Mesodermal cell (in vitro differentiated cells): ENCODE data around the gene KAT2B.
A peak's percentile ranks its signal among the peaks of the same experiment; 100 is the strongest.
"Not testable (repeated sequence)": the region's sequence is repeated elsewhere in the genome, so short reads cannot be mapped to it uniquely, and the experiment has no call there.

Experiments
- H3K27ac ChIP-seq: 2 replicates; pipeline ENCODE4 v1.7.0; 2013; ENCODE audit warnings: mild to moderate bottlenecking, low read depth, low read length, moderate library complexity; ENCODE audit not compliant: severe bottlenecking
- H3K36me3 ChIP-seq: 2 replicates; pipeline ENCODE4 v1.7.1; 2013; ENCODE audit warnings: mild to moderate bottlenecking, low read length, moderate library complexity; ENCODE audit not compliant: control insufficient read depth, insufficient read depth
- H3K4me1 ChIP-seq: one replicate; pipeline ENCODE4 v1.7.1; 2013; ENCODE audit warnings: mild to moderate bottlenecking, low read length; ENCODE audit not compliant: insufficient read depth, control insufficient read depth, poor library complexity, severe bottlenecking
- H3K4me3 ChIP-seq: 2 replicates; pipeline ENCODE4 v1.7.0; 2013; ENCODE audit warnings: low read length, control low read depth, mild to moderate bottlenecking; ENCODE audit not compliant: insufficient read depth, poor library complexity, severe bottlenecking; ENCODE audit errors: extremely low read depth
- H3K9me3 ChIP-seq: 2 replicates; pipeline ENCODE4 v1.7.1; 2013; ENCODE audit warnings: mild to moderate bottlenecking, low read length, moderate library complexity; ENCODE audit not compliant: control insufficient read depth
- WGBS, 2 experiments: methylation state at CpG; one replicate each; pipeline ENCODE4 v1.1.5; 2013; ENCODE audit warnings: missing lambda C conversion rate in 2 of 2; ENCODE audit not compliant: insufficient coverage in 2 of 2; 5-methylcytosine and 5-hydroxymethylcytosine counted together

Gene KAT2B

GRCh38 chr3:20022954-20023622 lies 17.2 kb upstream of the KAT2B start:
- Histone ChIP-seq H3K27ac (peak overlapping the region; percentile 5), H3K4me3 (no peak overlapping the region), H3K36me3 (no peaks in the 10 kb centered on the region), H3K9me3 (no peaks in the 10 kb centered on the region), H3K4me1 (no peaks in the 10 kb centered on the region)
- 92 to 100% methylated on average over 1 to 2 of the region's 2 CpGs for whole genome bisulfite sequencing, 2 experiments

- H3K36me3 ChIP-seq: no peaks in the 10 kb centered on the region
- no peak overlapping the region for H3K4me3 ChIP-seq
- H3K9me3 ChIP-seq: no peaks in the 10 kb centered on the region
- no peaks in the 10 kb centered on the region for H3K4me1 ChIP-seq
- WGBS, 2 experiments: 94% methylated on average over 2 of the region's 2 CpGs; no CpG with 5 or more reads in 1 of the 2 experiments
- peak overlapping the region; percentile 5 for H3K27ac ChIP-seq
Measured at GRCh38 chr3:20023623-20024405, 16.4 kb upstream of the KAT2B start.

- Histone ChIP-seq H3K4me3 (no peak overlapping the region), H3K4me1 (no peaks in the 10 kb centered on the region), H3K27ac (no peak overlapping the region), H3K9me3 (no peaks in the 10 kb centered on the region), H3K36me3 (no peaks in the 10 kb centered on the region)
- 100% methylated on average over 4 of the region's 4 CpGs; no CpG with 5 or more reads in 1 of the 2 experiments for WGBS, 2 experiments
Measured at GRCh38 chr3:20027136-20027535, 13.1 kb upstream of the KAT2B start.

DNA sequence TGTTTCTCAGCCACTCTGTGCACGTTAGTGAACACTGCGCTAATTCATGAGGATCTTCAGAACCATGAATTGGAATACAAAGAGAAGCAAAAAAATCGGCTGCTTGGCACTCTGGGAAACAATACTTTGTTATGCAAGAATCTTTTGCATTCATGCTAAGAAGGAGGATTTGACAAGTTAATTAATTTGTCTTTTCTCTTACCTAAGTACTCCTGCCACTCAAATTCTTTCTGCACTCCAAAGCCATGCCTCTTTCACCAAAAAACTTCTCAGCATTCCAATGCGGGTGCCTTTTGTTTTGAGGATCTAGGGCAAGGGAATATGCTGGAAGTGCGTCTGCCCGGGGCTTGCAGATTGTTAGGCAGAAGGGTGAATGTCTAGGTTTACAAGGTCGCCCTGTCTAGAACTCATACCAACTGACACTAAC lies 11.3 kb upstream of the KAT2B start:
- H3K36me3 ChIP-seq: no peaks in the 10 kb centered on the region
- no peak overlapping the region for H3K4me3 ChIP-seq
- WGBS, 2 experiments: 72 to 79% methylated on average over 3 of the region's 7 CpGs
- no peaks in the 10 kb centered on the region for H3K4me1 ChIP-seq
- H3K9me3 ChIP-seq: no peaks in the 10 kb centered on the region
- H3K27ac ChIP-seq: no peak overlapping the region

GRCh38 chr3:20031939-20032338 lies 8.3 kb upstream of the KAT2B start:
- 83 to 88% methylated on average over 5 to 6 of the region's 7 CpGs for WGBS, 2 experiments
- H3K9me3 ChIP-seq, H3K27ac ChIP-seq, H3K36me3 ChIP-seq, H3K4me3 ChIP-seq, H3K4me1 ChIP-seq: not testable (repeated sequence)

GRCh38 chr3:20035019-20035418 lies 5.2 kb upstream of the KAT2B start:
- Histone ChIP-seq H3K9me3 (no peaks in the 10 kb centered on the region), H3K4me3 (no peak overlapping the region), H3K27ac (no peak overlapping the region), H3K36me3 (no peaks in the 10 kb centered on the region), H3K4me1 (peaks cover 9% of the 10 kb centered on the region)
- WGBS, 2 experiments: 96% methylated on average over 3 of the region's 4 CpGs; no CpG with 5 or more reads in 1 of the 2 experiments

GRCh38 chr3:20037255-20037996 lies 2.8 kb upstream of the KAT2B start:
- Histone ChIP-seq H3K9me3 (no peaks in the 10 kb centered on the region), H3K4me1 (peaks cover 16% of the 10 kb centered on the region), H3K4me3 (no peak overlapping the region), H3K36me3 (no peaks in the 10 kb centered on the region), H3K27ac (no peak overlapping the region)
- WGBS, 2 experiments: no CpG with 5 or more reads among the region's 1 CpG

DNA sequence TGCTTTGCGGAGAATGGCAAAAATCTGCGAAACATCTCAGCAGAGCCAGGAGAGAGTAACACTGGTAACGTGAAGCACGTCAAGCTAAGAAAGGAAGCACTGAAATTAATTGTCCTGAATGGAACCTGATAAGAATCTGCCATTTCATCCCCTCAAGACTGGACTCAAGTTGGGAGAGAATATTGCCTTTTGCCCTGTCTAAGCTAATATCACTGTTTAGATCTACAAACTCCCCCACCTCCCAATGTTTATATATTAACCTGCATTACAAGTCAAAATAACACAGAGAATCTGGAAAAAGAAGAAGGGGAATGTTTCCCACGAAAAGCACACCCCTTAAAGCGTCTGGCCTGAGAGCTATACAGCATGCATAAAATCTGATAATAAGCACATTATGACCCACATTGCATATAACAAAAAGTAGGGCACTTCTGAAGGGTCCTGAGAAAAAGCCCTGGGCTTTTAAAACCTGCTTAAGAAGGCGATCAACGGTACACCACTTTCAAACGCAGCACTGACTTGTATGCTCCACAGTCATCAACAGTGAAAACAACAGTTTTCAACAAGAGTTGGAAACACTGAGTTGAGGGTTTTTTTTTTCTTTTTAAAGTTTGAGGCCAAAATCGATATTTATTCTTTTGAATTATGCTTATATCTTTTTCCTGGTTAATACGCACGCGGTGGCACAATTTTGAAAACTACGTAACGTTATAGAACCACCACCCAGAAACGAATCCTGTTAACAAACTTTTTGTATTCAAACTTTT lies 1.4 kb upstream of the KAT2B start:
- Histone ChIP-seq H3K4me3 (peak overlapping the region; percentile 62), H3K36me3 (no peaks in the 10 kb centered on the region), H3K27ac (no peak overlapping the region), H3K9me3 (no peaks in the 10 kb centered on the region), H3K4me1 (peaks cover 16% of the 10 kb centered on the region)
- WGBS, 2 experiments: 66 to 77% methylated on average over 10 to 11 of the region's 16 CpGs

- Histone ChIP-seq H3K9me3 (no peaks in the 10 kb centered on the region), H3K27ac (no peak overlapping the region), H3K4me3 (peak overlapping the region; percentile 62), H3K4me1 (peaks cover 16% of the 10 kb centered on the region), H3K36me3 (no peaks in the 10 kb centered on the region)
- 0% methylated on average over 1 of the region's 4 CpGs; no CpG with 5 or more reads in 1 of the 2 experiments for WGBS, 2 experiments
Measured at GRCh38 chr3:20039466-20039764, 831 bp upstream of the KAT2B start.

DNA sequence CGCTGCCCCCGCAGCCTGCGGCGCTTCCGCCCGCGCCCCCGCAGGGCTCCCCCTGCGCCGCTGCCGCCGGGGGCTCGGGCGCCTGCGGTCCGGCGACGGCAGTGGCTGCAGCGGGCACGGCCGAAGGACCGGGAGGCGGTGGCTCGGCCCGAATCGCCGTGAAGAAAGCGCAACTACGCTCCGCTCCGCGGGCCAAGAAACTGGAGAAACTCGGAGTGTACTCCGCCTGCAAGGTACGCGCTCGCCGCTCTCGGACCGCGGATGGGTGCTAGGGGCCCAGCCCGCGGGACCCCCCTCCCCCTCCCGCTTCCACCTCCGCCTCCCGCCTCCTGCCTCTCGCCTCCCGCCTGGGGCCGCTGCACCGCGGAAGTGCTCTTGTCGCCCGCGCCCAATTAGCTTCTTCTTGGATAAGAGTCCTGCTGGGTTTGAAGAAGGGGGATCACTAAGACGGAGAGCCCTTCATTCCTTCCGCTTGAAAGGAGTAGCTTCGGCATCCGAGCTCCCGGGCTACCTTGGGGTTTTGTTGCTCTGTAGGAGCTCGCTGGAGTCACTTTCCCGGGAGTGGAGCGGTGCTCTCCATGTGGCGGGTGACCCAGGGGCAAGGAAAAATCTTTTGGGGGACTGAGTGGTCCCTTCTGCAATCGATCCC lies 426 bp downstream of the KAT2B start:
- H3K9me3 ChIP-seq: no peaks in the 10 kb centered on the region
- WGBS, 2 experiments: 0 to 1% methylated on average over 47 to 48 of the region's 64 CpGs
- H3K4me3 ChIP-seq: peak overlapping the region; percentile 60
- no peaks in the 10 kb centered on the region for H3K36me3 ChIP-seq
- peaks cover 16% of the 10 kb centered on the region for H3K4me1 ChIP-seq
- peak overlapping the region; percentile 67 for H3K27ac ChIP-seq
